Right lobe of liver (tissue), 6 donors: ENCODE data around the gene SCN4A. TPM values are rescaled to one million over a fixed set of nuclear protein-coding genes. Genes with fewer than 3 reads are reported as not detected.

ENCODE experiments used
- ATAC-seq, 4 donors: fragments of 200-7000 bp; cut with Tn5 transposase; one replicate each; pipeline ENCODE4 v1.9.1; 2020; ENCODE audit warnings: mild to moderate bottlenecking in 4 of 4, moderate library complexity in 4 of 4
- DNase-seq, 3 donors: peaks; one replicate each; pipeline ENCODE4 v3.0.0-alpha.2; 2020
- H3K27ac ChIP-seq, 3 donors: fragments of 200-600 bp; one replicate each; pipeline ENCODE4 v1.8.0; 2022
- H3K27me3 ChIP-seq, 2 donors: fragments of 200-600 bp; one replicate each; pipeline ENCODE4 v1.8.0; 2022
- H3K36me3 ChIP-seq, 4 donors: fragments of 200-600 bp; sonication (generic) in 1 of 4; one replicate each; pipeline versions ENCODE4 v1.5.1 to v1.8.0; 2017 to 2022; ENCODE audit warnings: control low read depth in 1 of 4
- H3K4me1 ChIP-seq, 4 donors: fragments of 200-600 bp; sonication (generic) in 1 of 4; one replicate each; pipeline versions ENCODE4 v1.5.1 to v1.8.0; 2017 to 2022; ENCODE audit warnings: control low read depth in 1 of 4
- H3K4me3 ChIP-seq, 3 donors: fragments of 200-600 bp; one replicate each; pipeline ENCODE4 v1.8.0; 2022
- H3K9me3 ChIP-seq, 4 donors: fragments of 200-600 bp; sonication (generic) in 1 of 4; one replicate each; pipeline versions ENCODE4 v1.5.1 to v1.8.0; 2017 to 2022; ENCODE audit warnings: control low read depth in 1 of 4
- CTCF ChIP-seq, 4 donors: fragments of 200-600 bp in 3 of 4; fragments of 450-650 bp in 1 of 4; IDR thresholded peaks; one replicate each; pipeline versions ENCODE4 v1.5.1 to v1.8.0; 2016 to 2022; ENCODE audit warnings: antibody characterized with exemption in 4 of 4, mild to moderate bottlenecking in 2 of 4
- POLR2A ChIP-seq: fragments of 450-650 bp; IDR thresholded peaks from one replicate; pipeline ENCODE4 v1.6.1; 2017; ENCODE audit warnings: antibody characterized with exemption, mild to moderate bottlenecking
- WGBS: methylation state at CpG from one replicate; pipeline ENCODE4 v1.1.6; 2018; ENCODE audit warnings: low coverage, low lambda C conversion rate; ENCODE audit not compliant: insufficient coverage; ENCODE audit errors: missing lambda C conversion rate; 5-methylcytosine and 5-hydroxymethylcytosine counted together
- intact Hi-C, 2 donors: fragments of 100-400 bp; cut with DNase I; formaldehyde crosslinking; loops; one replicate each; pipeline versions ENCODE4 v1.11.2 to v1.14.1; 2022
- total RNA-seq, 6 experiments: library from RNA; depleted of rRNA in 2 of 6; stranded (reverse); fragments of >200 nt in 2 of 6; fragmentation: NEBNext Ultra II Directional in 3 of 6; extraction: Animal tissue kit (Norgen Biotek cat#: 25700) in 3 of 6; gene quantifications; one replicate each; pipeline versions ENCODE4 v1.1.0 to v1.2.4, GENCODE V29; 2016 to 2023
- donor health status: DM: no; HTN: yes; CAD: no.
- donor health status: DM: no; HTN: no; CAD: no.
- donor health status: DM: no; HTN: no; CAD: no.
- donor health status: DM: no; HTN: yes; CAD: no.
- donor health status: DM: no; HTN: yes; CAD: no.

The SCN4A gene
- total RNA-seq, 6 experiments from 2014 or later, result 0.10 to 1.4 (median 0.20) TPM

DNA sequence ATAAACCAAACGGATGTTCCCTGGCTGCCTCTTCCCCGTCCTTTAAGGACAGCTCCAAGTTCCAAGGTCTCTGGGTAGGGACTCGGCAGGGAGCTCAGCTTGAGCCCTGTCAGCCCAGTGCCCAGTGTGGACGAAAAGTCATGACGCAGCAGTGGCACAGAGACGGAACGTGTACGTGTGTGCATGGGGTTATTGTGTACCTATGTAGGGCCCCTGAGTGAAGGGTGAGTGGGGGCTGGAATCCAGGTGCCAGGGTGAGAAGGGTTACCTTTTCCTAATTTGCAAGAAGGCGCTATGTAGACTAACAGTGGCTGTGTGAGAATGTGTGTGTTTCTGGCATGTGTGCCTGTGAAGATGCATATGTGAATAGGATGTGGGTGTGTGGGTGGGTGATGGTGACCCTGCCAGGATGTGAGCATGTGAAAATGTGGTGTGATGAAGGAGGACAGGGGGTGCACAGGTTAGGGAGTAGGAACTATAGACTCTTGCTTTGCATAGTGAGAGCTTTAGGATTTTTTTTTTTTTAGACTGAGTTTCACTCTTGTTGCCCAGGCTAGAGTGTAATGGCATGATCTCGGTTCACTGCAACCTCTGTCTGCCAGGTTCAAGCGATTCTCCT lies 6.0 kb downstream of the SCN4A start:
- no peaks in the 10 kb centered on the region for H3K4me1 ChIP-seq
- no peaks in the 10 kb centered on the region for H3K9me3 ChIP-seq
- DNase-seq (no peak), ATAC-seq (peak in 1 of 4 donors; percentile 24)
- 71% methylated on average over 11 of the region's 11 CpGs for WGBS
- intact Hi-C loops, result no loop called here
- no peaks in the 10 kb centered on the region for H3K27me3 ChIP-seq
- no peak overlapping the region for H3K4me3 ChIP-seq
- TF ChIP-seq POLR2A (no peak), CTCF (IDR thresholded peaks at IDR 0.05) (no peak)
- H3K36me3 ChIP-seq, result no peaks in the 10 kb centered on the region
- H3K27ac ChIP-seq, result no peak overlapping the region

GRCh38 chr17:63963123-63963522 lies 9.6 kb downstream of the SCN4A start:
- Histone ChIP-seq H3K4me1 (no peaks in the 10 kb centered on the region), H3K27me3 (no peaks in the 10 kb centered on the region), H3K9me3 (no peaks in the 10 kb centered on the region), H3K27ac (peak overlapping the region in 1 of 3 donors; percentile 43), H3K4me3 (no peak overlapping the region), H3K36me3 (no peaks in the 10 kb centered on the region)
- TF ChIP-seq POLR2A (no peak), CTCF (IDR thresholded peaks at IDR 0.05) (no peak)
- ATAC-seq (peak; percentile 38 to 58 (median 46)), DNase-seq (no peak)
- intact Hi-C loops, result no loop called here
- 69% methylated on average over 2 of the region's 4 CpGs for WGBS

GRCh38 chr17:63962298-63962744 lies 10.4 kb downstream of the SCN4A start:
- no peaks in the 10 kb centered on the region for H3K36me3 ChIP-seq
- H3K4me3 ChIP-seq, result no peak overlapping the region
- WGBS, result 57% methylated on average over 5 of the region's 10 CpGs
- DNase-seq, result no peak
- peak overlapping the region in 1 of 3 donors; percentile 8 for H3K27ac ChIP-seq
- no peaks in the 10 kb centered on the region for H3K9me3 ChIP-seq
- no peak for ATAC-seq
- intact Hi-C loops, result no loop called here
- H3K27me3 ChIP-seq, result no peaks in the 10 kb centered on the region
- TF ChIP-seq POLR2A, result no peak
- no peak for TF ChIP-seq CTCF (IDR thresholded peaks at IDR 0.05)
- no peaks in the 10 kb centered on the region for H3K4me1 ChIP-seq

- peak; percentile 75 to 84 (median 76) for DNase-seq
- ATAC-seq, result peak; percentile 78 to 80 (median 79)
- no peaks in the 10 kb centered on the region for H3K9me3 ChIP-seq
- H3K4me3 ChIP-seq, result peak overlapping the region in 1 of 3 donors; percentile 24
- no peaks in the 10 kb centered on the region for H3K36me3 ChIP-seq
- intact Hi-C loops, result no loop called here
- 21% methylated on average over 34 of the region's 37 CpGs for WGBS
- TF ChIP-seq CTCF (IDR thresholded peaks at IDR 0.05) (no peak), POLR2A (no peak)
- no peaks in the 10 kb centered on the region for H3K27me3 ChIP-seq
- no peak overlapping the region for H3K27ac ChIP-seq
- H3K4me1 ChIP-seq, result no peaks in the 10 kb centered on the region
Measured at GRCh38 chr17:63961355-63962212, 11.1 kb downstream of the SCN4A start.
